Measurements from ENCODE around the gene DENND1A.

DNA sequence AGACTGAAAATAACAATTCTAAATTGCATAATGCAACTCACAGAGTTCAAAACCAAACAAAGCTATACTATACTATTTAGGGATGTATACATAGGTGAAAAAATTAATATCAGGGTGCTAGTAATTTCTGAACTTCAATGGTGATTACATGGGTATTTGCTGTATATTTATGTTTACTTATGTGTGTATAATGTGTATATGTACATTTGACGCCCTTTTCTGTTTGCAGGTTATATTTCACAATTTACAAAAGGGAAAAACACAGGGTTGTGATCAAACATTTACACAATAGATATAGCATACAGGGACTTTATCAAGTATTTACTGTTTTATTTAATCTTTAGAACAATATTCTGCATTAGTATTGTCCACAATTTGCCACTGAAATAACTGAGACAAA is 184.0 kb downstream of the DENND1A start:
- TF ChIP-seq, protein P1, sequence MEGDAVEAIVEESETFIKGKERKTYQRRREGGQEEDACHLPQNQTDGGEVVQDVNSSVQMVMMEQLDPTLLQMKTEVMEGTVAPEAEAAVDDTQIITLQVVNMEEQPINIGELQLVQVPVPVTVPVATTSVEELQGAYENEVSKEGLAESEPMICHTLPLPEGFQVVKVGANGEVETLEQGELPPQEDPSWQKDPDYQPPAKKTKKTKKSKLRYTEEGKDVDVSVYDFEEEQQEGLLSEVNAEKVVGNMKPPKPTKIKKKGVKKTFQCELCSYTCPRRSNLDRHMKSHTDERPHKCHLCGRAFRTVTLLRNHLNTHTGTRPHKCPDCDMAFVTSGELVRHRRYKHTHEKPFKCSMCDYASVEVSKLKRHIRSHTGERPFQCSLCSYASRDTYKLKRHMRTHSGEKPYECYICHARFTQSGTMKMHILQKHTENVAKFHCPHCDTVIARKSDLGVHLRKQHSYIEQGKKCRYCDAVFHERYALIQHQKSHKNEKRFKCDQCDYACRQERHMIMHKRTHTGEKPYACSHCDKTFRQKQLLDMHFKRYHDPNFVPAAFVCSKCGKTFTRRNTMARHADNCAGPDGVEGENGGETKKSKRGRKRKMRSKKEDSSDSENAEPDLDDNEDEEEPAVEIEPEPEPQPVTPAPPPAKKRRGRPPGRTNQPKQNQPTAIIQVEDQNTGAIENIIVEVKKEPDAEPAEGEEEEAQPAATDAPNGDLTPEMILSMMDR (conservative IDR thresholded peaks at IDR 0.05; ENCODE audit: low read length), result no peak
- TF ChIP-seq EZH2phosphoT487 (IDR thresholded peaks at IDR 0.05; ENCODE audit: borderline replicate concordance), result no peak
